ENCODE results near the gene ENOX1.

Gene ENOX1

DNA sequence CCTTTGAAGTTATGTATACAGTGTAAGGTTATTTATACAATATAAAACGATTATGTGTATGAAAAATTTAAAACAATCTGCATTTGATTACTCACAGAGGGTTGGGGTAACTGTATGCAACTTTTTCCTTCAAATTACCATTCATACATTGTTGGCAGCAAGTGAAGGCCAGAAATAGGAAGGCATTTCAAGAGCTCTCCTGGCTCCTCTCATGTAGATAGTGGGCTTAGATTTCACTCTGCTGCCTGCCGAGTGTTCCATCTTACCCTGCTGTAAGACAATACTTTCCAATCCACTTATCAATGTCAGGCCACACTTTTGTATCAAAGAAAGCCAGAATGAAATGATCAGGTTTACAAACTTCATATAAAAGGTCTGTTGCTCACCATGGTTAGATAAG lies 518.1 kb downstream of the ENOX1 start:
- no peak for DNase-seq

DNA sequence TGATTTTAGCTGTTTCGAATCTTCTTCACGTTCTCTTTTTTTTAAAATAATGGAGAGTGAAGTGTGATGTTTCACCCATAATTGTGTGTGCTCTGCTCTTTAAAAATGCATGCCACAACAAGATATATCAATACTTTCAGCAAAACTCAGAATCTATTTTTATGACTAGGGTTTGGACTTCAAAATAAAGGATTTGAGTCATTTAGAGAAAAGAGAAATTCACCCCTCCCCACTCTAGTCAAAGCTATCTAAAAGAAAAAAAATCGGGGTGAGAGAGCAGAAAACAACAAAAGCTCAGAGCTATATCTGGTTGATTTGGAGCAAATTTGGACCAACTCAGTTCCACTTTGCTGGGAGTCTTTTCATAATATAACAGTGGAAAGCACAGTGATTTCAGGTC lies 518.9 kb downstream of the ENOX1 start:
- no peak for DNase-seq

DNA sequence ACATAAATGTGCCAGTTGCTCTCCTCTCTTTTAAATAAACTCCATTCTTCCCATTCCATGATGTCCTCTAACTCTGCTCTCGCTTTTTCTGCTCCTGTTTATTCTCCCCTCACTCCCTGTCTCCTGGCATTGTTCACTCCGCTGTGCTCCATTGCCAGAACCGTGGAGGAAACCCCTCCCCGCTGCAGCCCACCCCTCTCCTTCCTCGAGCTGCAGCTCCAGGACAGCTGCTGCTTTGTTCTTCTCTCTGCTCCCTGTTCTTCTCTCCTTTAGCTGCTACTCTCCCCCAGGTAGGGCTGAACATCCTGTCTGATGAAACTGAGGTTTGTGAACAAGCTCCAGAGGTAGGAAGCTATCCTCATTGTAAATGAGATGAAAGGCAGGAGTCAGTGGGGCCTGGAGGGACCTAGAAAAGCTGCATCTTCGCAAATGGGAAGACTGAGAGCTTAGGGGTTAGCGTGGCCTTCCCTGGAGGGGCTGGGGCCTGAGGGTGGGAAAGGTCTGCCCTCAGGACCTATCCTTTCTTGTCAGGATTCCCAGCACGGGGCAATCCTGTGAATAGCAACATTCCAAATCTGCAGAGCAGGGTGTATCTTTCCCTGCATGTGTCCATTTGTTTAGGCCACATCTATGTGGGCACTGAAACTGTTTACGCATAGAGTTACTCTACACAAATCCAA lies 519.7 kb downstream of the ENOX1 start:
- peak; percentile 67 for DNase-seq

DNA sequence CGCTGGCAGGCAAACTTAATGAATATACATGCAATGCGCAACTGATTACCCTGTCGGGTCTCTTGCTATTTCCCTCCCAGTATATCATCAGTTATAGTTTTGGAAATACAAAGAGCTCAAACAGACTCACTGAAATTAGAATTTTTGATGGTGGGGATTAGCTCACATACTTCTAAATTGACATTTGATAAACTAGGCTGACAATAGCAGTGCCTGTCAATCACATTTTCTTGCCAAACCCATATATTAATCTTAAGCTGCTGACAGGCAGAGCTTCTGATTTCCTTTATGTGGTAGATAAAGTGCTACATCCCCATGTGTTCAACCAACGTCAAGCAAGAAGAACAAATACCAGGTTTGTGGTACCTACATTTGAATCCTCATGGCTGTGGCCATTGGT lies 521.7 kb downstream of the ENOX1 start:
- no peak for DNase-seq

DNA sequence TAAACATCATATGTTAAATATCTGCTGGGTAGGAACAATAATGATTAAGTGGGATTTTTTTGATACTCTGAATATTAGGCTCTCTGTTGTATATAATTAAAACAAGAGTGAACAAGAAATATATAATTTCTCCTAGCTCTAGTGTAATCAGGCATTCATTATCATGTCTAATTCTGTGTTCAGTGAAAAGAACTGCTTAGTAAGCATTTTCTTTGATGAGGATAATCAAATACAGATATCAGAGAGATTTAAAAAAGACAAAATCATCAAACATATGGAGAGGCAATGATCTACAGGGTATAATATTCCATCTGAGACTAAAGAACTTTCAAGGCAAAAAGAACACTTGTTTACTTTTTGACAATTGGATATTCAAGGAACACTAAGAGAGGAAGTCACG lies 522.3 kb downstream of the ENOX1 start:
- no peak for DNase-seq

DNA sequence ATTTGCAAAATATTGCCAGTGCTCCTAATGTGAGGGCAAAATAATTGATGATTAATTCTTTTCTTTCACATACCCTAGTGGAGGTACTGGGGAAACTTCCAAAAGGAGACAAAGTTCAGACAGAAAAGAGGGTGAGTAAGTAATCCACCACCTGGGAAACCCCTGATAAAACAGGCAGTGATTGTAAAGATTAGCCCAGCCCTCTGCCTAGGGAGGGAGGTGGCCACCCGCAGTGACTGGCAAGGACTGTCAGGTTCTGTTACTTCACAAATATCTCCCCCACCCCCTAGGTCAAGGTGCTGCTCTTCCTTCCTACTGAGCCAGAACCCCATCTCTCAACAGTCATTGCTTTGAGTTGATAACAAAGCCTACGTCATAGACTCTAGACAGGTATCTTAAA lies 523.7 kb downstream of the ENOX1 start:
- no peak for DNase-seq

DNA sequence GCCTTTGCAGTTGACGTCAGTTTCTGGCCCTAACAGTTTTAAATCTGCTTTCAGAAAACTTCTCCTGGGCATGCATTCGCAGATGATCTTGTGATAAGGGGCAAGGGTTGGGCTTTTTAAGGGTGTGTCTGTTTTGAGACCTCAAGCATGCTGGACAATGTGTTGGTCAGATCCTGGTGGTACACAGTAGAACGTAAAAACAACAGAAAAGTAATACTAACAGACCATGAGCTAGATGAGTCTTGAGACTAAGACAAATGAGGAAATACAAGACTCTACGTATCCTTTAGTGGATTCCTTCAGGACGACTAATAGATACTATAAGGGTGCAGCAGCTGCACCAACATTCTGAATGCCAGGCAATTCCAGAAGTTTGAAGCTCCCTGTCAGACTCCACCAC lies 525.8 kb downstream of the ENOX1 start:
- DNase-seq = no peak

DNA sequence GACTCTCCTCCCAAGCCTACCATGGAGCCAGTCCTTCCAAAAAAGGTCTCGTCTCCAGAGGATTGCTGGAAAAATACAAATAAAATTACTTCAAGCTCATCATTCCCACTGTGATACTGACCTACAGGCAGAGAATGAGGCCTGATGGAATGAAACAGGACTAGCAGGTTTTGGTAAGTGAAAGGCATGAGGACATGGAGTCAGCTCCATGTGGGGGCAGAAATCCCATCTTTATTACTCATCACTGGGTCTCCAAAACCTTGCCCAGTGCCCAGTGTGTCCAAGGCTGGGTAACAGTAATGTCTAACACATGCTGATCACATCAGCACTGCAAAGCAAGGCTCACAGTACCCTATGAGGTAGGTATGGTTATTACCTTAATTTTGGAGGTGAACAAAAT lies 528.0 kb downstream of the ENOX1 start:
- no peak for DNase-seq

DNA sequence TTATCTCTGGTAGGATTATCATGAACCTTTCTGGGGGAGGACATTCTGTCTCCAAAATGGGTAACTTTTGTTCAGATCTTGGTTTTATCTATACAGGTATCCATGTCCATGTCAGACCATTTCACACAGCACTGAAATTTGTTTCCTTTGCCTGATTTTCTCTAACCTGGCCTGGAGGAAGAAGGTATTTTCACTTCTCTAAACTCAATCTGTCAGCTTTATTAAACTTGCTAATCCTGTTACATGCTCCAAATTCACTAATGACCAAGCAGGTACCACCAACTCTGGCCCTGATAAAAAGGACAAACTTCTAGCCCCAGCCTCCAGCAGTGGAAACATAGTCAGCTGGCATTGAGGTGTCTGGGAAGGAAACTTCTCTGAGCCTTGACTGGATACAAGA lies 529.0 kb downstream of the ENOX1 start:
- DNase-seq = no peak

DNA sequence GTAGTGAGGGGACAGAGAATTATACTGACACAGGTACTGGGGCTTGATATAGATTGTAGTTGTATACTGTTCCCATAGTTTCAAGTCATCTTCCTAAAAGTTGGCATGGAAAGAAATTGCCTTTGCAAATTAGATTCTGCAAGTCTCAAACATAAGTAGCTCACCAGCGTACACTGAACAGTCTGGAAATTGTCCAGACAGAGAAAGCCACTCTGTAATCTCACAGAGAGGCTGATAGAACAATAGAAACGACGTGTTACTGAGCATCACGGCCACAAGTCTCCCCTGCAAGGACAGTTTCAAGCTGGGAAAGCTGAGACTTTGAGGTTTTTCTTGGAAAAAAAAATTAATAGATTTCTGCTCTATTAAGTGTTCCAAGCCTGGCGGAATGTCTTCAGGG lies 534.8 kb downstream of the ENOX1 start:
- no peak for DNase-seq

DNA sequence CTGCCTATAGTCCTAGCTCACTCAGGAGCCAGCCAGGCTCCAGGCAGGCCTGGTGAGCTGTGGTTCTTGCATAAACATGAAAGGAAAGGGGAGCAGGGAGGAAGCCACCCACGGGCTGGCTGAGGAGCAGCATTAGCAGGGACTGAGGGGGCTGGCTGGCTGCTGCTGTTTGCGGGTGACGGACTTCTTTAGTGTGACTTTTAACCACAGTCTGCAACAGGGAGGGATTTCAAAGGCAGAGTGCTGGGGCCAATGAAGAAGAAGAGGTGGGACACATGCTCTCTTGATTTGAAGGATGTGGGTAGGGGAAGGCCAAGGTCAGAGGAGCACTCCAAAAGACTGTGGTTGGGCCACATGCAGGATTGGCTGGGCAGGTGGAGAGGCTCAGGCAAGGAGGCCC lies 540.4 kb downstream of the ENOX1 start:
- DNase-seq = no peak

DNA sequence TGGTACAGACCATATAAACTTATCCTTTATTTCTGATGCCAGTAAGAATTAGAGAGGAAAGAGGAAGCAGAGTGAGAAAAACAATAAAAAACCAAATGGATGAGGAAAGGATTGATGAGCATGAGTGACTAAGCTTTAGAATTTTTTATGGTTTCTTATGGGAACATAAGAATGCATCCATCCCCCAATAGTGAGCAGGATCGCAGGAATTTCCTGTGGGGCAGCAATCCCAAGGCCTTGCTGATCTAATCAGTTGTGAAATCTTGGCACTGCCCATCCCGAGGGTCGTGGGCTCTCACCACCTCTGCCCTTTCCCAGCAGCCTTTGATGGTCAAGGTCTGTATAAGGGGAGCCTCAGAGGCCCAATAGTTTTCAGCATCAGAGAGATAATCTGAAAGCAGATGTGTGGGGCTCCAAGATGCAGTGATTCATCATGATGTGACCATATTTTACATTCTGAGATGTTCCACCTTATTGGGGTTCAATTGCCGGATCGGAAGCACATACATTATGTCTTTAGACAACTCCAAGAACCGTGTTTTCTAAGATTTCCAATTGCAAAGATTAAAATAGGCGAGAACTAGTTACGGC lies 541.3 kb downstream of the ENOX1 start:
- no peak for DNase-seq

DNA sequence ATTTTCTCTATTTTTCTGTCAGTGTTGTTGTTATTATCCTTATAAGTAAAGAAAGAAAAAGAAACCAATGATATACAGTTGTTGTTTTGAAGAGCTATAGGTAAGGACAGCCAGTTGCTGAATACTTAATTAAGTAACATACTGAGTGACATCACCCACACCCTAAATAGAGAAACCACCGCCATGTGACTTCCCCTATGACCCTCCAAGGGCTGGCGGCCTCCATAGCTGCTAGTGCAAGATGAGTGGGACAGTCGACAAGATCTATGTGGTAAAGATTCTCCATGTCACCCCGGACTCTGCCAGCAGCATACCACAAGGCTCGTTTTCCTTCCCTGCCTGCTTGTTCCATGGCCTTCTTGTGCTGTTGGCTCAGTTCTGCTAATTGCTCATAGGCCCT lies 542.3 kb downstream of the ENOX1 start:
- DNase-seq = no peak

DNA sequence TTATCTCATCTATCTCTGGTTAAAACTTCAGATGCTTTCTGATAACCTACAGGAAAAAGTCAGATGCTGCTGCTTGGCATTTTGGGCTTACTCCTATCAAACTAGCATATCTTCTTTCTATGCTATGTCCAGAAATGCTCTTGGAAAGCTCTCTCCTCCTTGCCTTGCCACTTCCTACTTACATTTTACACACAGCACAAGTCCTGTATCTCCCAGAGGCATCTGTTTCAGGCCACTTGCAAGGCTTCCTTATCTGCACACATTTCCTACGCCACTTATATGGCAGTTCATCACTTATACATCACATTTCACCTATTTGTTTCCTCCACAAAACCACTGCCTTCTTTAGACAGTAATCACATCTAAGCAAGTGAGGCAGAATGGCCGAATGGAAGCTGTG lies 543.1 kb downstream of the ENOX1 start:
- DNase-seq = no peak

DNA sequence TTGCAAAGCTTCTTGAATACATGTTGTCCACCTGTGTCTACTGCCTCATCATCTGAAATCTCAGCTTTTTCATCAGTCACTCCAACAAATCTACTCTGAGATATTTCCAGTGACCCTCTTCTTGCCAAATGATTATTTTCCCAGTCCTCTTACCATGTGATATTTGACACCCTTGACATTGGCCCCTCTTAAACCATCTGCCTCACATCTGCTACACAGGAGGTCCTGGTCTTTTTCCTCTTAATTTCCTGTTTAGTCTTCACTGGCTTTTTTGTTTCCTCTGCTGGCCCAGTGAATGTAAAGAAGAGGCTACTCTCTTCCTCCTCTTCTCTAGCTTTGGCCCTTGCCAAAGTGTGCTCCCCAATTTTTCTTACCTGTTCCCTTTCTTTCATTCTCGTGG lies 544.7 kb downstream of the ENOX1 start:
- DNase-seq = no peak

DNA sequence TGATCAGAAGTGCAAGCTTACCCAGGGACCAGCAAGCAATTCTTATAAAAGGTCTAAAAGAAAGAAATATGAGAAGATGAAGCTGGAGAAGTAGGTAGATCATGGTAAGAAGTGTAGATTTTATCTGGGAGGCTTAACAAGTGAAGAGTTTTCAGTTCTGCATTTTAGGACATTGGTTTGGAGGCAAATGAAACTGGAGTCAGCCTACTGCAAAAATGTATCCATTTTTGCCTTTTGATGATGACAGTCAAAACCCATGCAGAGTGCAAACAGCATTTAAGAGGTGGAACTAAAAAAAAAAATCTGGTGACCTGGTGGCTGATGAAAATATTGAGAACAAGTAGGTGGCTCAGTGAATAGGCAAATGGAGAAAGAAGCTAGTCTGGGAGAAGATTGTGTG lies 546.5 kb downstream of the ENOX1 start:
- DNase-seq = no peak

DNA sequence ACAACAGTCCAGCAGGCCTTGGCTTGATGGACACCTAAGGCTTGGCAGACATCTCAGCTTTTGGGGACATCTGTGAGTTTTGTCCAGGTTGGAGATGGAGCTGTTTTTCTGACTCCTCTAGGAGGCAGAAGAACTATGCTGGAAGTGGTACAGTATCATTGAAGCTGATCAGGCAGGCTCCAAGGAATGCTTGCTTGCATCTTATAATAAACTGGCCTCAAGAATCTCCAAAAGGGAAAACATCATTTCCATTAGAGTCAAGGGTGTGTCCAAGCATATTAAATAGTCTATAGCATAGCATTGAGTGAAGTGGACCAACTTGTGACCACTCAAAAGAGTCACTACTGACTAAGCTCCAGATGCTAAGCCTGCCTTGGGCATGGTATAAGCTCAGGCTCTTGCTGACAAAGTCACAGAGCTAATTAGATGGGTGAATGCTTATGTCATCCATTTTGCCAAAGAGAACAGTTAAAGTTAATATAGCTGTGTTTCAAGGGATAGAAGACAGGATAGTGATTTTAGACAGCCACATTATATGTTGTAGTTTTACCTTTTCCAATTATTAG lies 547.4 kb downstream of the ENOX1 start:
- no peak for DNase-seq

DNA sequence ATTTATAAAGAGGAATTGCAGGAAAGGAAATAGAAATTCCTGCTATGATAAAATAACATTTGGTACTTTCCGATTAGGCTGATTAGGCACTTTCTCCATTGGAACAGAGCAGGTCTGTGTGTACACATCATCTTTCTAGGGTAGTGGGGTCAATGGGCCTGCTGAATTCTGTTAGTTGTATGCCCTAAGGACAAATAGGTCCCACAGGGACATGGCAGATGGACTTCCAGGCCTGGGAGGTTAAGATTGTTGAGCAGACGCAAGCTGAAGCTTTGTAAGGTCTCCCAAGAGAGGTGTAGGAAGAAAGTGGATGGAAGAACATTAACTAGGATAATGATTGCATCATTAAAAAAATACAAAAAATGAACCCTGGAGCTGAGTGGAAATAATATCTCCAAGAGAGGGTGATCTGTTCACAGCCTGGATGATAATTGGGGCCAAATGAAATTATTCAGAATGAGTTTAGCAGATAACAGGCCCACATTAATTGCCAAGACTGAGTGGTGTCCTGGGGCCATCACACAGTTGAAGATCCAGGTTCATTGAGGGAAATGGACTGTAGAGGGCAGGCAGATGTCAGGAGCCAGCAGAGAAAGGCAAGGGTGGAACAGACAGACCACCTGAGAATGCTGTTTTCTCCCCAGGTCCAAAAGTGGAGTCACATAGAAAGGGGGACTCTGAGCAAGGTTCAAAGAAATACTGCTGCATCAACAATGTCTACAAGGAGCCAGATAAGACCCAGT lies 548.3 kb downstream of the ENOX1 start:
- no peak for DNase-seq

DNA sequence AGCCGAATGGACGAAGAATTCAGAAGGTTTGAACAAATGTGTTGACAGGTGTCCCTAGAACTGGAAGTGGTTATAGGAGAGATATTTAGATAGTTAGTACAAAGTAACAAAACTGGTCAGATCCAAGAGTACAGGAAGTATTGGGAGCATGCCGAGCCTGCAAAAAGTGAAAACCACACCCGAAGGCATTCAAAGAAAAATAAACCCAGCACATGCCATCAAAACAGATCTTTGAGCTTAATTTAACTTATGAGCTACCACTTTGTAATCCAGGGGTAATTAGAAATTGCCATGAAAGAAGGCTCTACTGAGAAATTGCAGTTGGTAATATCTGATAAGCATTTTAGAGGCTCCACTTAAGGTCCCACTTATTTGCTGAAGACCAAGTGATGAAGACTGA lies 549.2 kb downstream of the ENOX1 start:
- no peak for DNase-seq

DNA sequence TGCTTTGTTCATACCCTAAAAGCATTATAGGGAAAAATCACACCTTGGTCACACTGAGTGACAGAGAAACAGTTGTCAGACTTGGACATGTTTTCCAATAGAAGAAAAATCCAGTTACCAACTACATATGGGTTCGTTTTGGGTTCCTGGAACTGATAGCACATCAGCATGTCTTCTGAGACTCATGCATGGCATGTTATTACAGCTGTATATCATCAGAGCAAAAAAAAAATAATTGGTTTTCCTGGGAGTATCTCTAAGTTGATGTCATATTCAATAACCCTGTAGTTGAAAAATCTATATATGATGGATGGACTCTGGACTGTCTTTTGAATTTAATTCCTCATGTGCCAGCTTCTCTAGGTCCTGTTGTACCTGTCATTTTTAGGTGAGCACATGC lies 551.7 kb downstream of the ENOX1 start:
- DNase-seq = no peak

DNA sequence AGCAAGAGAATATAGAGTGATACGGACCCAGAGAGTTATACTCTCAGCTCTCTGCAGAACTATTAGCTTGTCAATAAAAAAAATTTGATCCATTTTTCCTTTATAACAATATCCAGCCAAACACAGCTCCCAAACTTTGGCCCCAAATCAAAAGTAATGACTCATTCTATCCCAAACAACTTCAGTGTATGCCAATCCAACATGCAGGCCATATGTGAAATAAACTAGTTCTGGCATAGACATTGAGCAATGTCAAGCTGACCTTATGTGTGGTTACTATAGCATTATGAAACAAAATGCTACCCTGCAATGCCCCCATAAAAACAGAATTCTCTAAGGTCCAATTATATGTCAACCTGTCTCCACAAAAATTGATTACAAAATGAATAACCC lies 553.9 kb downstream of the ENOX1 start:
- no peak for DNase-seq

DNA sequence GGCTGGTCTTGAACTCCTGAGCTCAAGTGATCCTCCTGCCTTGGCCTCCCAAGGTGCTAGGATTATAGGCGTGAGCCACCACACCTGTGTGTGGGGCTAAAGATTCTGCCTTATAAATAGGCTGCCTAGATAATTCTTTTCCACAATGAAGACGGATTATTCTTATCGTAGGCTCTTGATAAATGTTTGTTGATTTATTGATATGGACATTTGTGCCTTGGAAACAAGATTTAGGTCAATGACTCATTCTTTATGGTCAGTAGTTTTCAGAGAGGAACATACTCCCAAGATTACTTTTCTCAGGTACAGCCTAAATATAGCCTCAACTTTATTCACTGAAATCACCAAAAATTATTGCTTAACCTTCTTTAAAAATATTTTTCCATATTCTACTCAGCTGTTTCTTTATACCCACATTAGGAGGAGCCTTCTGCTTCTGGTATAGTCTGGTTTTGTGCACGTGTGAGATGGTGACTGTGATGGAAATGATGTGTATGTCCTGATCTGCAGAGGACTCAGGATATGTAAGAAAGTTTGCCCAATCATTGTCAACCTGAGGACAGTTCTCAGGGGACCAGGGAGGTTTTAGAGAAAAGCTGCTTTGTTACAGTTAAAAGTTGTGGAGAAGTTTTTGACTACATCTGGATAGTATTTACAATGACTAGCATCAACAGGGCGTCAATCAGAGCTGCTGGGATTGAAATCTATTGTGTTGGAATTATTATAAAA lies 554.5 kb downstream of the ENOX1 start:
- DNase-seq = no peak

DNA sequence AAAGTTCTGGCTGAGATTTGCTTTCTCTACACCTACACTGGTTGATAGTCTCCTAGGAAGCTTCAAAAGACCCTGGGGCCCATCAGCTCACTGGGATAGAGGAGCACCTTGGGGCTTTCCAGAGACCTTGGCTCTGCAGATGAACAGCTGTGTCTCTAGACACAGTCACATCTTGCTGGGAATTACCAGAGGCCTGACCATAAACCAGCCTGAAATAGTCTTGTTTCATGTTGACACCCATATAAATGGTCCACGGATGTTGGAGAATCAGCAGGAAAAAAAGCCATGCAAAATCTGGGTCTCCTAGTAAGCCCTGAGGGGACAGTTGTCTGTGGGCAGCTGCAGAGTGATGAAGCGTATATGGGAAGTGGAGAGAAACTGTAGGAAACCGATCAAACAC lies 555.8 kb downstream of the ENOX1 start:
- DNase-seq = no peak

DNA sequence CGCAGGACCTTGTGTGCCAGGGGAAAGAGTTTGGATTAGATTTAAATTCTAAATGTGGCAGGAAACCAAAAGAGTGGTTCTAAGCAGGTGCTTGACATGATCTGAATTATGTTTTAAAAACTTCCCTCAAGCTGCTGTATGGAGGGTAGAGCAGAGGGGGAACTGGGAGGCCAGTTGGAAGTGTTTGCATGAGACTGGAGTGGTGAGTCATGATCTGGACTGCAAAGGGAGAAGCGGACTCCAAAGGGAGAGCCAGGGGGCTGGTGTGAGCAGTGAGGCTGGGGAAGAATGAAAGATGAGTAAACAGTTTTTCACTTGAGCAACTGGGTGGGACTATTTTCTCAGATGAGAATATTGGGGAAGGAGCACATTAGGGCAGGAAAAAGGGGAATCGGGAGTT lies 557.3 kb downstream of the ENOX1 start:
- no peak for DNase-seq

Data from islet precursor cell (in vitro differentiated cells).